HG03064 (cell line): Measurements from ENCODE around the gene AP2B1.

Source experiments
- ATAC-seq: cut with Tn5 transposase; IDR thresholded peaks from one replicate; pipeline ENCODE4 v1.9.1; 2021; ENCODE audit warnings: low read depth; ENCODE audit not compliant: unreplicated experiment

The AP2B1 gene

DNA sequence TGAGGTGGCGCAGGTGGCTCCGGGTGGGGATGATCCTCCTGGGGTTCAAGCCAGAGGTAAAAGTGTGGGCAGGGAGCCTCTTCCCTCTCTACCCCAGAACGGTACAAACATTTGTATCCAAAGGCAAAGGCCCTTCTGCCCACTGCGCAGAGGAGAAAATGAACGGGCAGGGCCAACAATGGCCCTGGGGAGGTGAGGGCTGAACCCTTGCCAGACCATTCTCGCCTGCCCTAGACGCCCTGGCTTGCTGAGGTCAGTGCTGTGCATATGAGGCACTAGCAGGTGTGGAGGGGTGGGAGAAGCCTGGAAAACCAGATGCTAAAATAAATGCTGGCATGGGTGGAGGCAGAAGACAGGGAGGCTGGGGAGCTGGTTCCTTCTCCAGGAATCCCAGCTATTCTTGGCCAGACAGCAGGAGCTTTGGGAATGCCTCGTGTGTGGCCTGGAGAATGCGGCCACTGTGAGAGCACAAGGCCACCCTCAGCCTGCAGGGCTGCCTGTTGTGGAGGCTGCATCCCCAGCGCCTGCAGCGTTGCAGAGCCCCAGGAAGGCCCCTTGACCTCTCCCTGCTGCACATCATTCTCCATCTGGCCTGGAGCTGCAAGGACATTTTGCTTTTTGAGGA is 178.1 kb downstream of the AP2B1 start:
- ATAC-seq: no peak

DNA sequence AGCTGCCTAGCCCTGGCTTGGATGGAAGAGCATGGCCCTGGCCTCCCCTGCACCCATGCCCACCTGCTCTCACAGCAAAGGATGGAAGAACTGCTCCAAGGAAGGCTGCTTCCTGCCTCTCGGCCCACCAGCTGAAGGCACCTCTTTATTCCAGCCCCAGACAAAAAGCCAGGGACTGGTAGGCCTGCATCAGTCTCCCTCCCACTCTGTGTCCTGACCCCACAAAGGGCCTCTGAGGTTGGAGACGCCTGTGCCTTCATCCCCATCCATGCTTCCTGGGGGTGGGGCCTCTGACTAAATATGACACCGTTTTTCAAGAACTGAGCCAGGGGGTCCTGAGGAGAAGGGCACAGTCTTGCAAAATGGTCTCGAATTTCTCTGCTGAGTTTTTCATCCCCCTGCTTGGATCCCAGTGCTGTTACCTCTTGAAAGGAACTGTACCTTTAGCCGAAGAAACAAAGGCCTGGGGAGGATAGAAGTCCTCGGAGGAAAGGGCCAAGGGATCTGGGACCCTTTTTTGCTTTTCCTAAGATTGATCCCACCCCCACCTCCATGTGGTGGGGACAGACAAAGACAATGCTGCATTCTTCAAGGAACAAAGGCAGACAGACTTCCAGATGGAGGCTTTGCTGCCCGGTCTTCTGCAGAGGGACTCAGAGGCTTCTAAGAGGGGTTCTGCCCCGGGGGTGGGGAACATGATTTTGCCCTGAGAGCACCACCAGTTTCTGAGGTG is 178.8 kb downstream of the AP2B1 start:
- no peak for ATAC-seq

DNA sequence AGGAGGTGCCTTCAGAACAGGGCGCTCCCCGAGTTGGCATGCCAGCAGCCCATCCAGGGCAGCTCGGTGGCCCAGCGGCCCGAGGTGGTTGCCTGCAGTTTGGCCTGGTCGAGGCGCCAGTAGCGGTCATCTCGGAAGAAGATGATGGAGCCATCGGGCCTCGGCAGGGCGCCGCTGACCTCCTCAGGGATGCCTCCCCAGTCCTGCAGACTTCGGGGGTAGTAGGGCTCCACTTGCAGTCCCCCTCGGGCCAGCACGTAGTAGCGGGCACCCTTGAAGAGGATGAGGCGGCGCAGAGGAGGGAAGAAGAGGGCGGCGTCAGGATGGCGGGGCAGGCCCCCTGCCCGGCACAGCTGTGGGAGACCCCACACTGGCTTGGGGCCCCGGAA is 179.4 kb downstream of the AP2B1 start:
- ATAC-seq: no peak

DNA sequence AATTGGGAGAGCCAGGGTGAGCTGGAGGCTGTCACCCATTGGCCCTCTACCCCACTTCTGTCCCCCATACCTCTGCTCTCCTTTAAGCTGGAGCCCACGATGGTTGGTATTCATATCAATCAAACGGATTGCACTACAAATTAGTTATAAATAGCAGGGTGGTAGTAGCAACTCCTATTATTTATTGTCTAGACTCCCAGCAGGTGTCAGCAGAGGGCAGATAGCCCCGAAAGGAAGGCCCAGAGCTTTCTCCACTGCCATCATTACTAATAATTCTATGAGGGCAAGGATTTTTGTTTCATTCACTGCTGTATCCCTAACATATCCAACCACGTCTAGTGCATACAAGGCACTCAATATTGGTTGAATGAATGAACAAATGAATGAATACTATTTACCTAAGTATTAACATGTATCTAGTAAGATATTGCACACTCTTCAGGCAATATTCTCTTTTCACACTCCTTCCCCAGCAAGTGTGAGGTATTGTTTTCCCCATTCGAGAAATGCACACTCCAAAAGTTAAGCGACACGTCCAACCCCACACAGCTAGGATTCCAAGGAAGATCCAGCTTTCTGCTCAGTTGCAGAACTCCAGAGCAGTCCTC is 179.9 kb downstream of the AP2B1 start:
- ATAC-seq: no peak

DNA sequence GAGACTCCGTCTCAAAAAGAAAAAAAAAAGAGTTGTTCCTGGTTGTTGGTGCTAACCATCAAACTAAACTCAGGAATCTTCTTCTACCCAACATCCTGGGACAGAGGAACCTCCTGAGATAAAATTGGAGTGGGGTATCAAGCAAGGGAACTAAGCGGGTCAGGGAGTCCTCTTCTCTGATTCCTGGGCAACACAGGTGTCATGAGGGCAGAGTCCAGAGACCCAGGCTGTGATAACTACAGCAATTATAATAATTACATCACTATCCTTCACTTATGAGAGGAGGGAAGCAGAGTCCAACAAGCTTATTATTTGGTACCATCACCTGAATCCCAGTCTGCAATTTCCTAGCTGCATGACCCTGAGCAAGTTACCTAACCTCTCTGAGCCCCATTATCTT is 181.7 kb downstream of the AP2B1 start:
- no peak for ATAC-seq

DNA sequence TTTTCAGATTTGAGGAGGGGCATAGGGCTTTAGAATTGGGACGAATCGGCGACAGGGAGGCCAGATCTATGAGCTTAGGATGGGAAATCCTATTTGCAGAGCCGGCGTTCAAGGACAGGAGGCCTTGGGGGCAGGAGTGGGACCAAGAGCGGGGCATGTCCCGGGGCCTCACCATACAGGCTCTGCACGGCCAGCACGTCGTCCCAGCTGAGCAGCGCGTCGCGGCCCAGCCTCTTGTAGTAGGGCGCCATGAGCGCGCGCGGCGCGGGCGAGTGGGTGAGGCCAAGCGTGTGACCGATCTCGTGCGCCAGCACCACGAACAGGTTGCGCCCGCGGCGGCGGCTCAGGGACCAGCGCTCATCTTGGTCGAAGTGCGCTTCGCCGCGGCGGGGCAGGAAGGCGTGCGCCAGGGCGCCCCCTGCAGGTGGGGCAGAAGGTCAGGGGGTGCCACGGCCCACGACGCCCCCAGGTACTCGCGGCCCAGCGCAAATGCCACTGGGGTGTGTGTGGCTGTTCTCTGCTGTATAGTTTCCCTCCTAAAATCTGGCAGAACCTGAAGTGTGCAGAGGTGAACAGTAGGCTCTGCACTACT is 182.9 kb downstream of the AP2B1 start:
- no peak for ATAC-seq

DNA sequence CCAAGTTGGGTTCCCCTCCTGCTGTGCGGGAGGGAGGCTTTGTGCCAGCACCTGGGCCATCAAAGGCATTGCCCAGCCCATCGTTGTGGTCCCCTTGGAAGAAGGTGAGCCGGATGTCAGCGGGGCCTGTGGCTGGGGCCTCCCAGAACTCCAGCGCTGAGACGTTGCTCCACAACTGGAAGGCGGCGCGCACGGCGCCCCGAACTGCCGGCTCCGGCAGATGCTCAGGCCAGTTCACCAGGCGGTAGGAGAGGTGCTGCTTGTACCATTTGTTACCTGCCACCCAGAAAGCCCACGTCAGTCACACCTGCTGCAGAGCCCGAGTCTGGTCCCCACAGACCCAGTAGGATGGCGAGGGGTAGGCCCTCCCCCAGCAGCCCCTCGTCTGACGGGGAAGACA is 186.0 kb downstream of the AP2B1 start:
- no peak for ATAC-seq

DNA sequence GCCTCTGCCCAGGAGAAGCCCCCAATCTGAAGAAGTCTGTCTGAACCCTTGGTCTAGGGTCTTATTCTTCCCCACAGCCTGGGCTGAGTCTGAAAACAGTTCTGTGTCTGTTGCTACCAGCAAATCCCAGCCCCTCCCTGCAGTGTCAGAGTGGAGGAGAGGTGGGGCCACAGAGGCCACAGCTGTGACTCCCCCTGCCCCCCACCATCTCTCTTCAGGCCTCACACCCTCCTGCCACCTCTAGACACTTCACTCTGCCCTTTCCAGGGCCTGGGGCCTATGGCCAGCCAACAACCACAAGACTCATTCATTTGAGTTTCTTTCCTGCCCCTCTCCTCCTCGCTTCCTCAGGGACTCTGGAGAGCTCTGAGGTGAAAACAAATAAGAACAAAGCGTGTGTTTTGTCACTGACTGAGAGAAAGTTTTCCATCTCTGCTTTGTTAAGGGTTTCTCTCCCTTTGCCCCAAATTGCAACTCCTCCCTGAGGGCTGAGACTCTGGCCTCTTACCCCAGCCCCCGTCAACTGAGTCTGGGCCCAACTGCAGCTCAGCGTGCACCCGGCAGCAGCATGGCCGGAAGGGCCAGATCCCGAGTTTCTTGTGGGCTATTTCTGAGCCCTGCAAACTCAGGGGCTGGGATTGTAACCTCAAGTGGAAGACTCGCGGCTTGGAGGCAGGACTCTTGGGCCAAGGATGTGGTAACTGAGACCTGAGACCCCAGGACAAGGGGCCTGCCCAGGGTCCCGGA is 186.7 kb downstream of the AP2B1 start:
- no peak for ATAC-seq

DNA sequence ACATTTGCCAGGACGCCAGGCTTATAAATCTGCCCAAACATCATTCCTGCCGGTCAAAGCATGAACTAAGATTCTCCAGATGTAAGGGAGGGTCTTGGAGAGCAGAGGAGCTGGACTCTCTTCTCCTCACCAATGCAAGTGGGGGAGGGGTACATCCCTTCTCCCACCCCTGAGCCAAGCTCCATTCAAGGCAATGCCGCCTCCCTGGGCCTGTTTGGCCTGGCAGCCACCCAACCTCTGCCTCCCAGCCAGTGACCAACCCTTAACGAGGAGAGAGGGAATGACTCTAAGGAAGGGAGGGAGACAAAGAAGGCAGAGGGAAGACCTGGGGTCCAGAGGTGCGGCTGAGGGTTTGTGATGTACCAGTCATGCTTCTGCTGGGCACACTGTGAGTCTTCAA is 187.4 kb downstream of the AP2B1 start:
- no peak for ATAC-seq

DNA sequence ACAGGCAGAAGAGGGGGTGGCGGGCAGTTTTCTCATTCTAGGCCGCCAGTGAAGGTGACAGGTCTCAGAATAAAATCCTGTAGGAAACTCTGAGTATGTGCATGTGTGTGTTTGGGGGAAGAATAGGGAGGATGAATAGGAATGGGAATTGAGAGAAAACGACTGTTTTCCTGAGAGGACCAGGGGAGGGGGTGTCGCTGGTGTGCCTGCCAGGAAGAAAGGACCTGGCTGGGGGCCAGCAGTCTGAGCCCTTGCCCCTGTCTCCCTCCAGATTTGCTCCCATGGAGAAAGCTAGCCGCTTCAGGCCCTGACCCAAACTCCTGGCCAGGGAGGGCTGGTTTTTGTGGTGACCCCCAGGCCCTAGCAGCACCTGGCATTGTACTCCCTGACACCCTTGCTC is 187.9 kb downstream of the AP2B1 start:
- no peak for ATAC-seq

DNA sequence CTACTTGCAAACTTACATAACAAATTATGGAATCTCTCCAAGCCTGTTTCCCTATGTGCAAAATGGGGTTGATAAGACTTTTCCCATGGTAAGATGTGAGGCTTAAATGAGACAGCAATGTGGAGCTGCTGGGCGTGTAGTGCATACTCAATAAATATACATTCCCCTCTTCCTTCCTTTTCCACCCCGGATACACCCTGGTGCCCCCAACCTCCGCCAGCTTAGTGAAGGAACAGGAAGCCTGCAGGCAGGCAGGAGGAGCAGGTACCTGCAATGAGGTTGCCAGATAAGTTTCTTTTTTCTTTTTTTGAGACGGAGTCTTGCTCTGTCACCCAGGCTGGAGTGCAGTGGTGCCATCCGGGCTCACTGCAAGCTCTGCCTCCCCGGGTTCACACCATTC is 188.5 kb downstream of the AP2B1 start:
- ATAC-seq: no peak
